Fibroblast of villous mesenchyme (primary cell): Measurements from ENCODE around the gene KCNQ1. TPM values are rescaled to one million over a fixed set of nuclear protein-coding genes. Genes with fewer than 3 reads are reported as not detected.

ENCODE experiments used
- DNase-seq: peaks from one replicate; pipeline ENCODE4 v3.0.0-alpha.2; 2010; ENCODE audit warnings: low read depth
- H3K4me3 ChIP-seq: 2 replicates; pipeline ENCODE4 v1.5.1; 2011; ENCODE audit warnings: low read depth, mild to moderate bottlenecking, low read length
- total RNA-seq: library from RNA; depleted of rRNA; stranded (reverse); fragments of >200 nt; gene quantifications from 2 replicates; pipeline ENCODE4 v1.2.3, GENCODE V29; 2012
- TF ChIP-seq, protein P1 (sequence below): IDR thresholded peaks from 2 replicates; pipeline ENCODE4 v1.5.1; 2012; ENCODE audit warnings: low read depth, mild to moderate bottlenecking, low read length; ENCODE audit not compliant: insufficient read depth

KCNQ1 gene
- total RNA-seq, 1 donor: not detected

GRCh38 chr11:2437516-2437915 lies 7.3 kb upstream of the KCNQ1 start:
- no peak for DNase-seq
- H3K4me3 ChIP-seq: no peak overlapping the region
- TF ChIP-seq, protein P1, sequence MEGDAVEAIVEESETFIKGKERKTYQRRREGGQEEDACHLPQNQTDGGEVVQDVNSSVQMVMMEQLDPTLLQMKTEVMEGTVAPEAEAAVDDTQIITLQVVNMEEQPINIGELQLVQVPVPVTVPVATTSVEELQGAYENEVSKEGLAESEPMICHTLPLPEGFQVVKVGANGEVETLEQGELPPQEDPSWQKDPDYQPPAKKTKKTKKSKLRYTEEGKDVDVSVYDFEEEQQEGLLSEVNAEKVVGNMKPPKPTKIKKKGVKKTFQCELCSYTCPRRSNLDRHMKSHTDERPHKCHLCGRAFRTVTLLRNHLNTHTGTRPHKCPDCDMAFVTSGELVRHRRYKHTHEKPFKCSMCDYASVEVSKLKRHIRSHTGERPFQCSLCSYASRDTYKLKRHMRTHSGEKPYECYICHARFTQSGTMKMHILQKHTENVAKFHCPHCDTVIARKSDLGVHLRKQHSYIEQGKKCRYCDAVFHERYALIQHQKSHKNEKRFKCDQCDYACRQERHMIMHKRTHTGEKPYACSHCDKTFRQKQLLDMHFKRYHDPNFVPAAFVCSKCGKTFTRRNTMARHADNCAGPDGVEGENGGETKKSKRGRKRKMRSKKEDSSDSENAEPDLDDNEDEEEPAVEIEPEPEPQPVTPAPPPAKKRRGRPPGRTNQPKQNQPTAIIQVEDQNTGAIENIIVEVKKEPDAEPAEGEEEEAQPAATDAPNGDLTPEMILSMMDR: no peak

GRCh38 chr11:2439820-2440219 lies 5.0 kb upstream of the KCNQ1 start:
- TF ChIP-seq, protein P1: no peak
- no peak overlapping the region for H3K4me3 ChIP-seq
- no peak for DNase-seq

DNA sequence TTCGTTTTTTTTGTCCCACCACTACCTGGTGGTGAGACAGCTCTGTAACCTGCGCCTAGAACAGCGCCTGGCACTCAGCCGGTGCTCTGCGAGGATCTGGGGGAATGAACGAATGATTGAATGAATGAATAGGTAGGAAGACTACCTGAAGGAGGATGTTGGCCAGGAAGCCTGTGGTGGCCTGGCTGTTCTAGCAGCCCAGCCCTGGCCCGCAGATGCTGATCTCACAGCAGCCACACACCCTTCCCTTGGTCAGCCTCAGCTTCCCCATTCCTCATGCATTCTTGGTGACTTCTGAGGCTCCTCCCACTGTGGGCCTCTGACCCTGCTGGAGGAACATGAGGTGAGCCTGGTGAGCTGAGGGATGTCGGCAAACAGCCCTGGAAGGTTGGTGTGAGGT lies 4.2 kb upstream of the KCNQ1 start:
- H3K4me3 ChIP-seq: no peak overlapping the region
- DNase-seq: no peak
- TF ChIP-seq, protein P1: no peak

DNA sequence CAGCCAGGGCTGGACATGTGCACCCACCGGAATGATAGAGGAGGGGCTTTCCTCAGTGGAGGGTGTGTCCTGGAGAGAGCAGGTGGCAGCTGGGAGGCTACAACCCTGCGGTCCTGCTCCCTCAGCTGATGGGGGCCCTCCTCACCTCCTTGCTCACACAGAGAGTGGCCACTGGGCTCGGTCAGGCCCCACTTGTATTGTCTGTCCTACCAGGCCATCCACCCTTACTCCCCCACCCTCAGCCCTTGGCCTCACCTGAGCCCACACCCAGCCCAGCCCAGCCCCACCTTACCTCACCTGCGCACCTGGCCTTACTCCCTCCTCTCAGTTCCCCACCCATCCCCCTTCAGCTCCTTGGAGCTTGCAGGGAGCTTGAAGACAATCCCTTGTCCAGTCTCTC lies 3.6 kb upstream of the KCNQ1 start:
- no peak for DNase-seq
- TF ChIP-seq, protein P1: no peak
- no peak overlapping the region for H3K4me3 ChIP-seq

DNA sequence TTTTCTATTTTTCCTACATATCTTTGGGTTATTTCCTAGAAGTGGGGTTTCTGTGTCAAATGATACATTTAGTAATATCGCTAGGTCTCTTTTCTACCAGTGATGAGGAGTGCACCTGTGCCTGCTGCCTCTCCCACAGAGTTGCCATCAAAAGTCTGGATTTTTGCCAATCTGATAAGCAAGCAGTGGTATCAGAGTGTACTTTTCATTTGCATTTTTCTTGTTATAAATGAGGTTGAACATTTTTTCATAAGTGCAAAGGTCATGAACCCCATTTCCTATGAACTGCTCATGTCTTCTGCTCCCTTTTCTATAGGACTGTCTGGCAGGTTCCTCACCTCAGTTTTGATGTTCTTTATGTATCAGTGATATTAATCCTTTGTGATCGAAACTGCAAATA lies 2.2 kb upstream of the KCNQ1 start:
- no peak for DNase-seq

GRCh38 chr11:2443406-2443805 lies 1.4 kb upstream of the KCNQ1 start:
- no peak for DNase-seq
- H3K4me3 ChIP-seq: no peak overlapping the region
- TF ChIP-seq, protein P1: no peak

More for the DNA sequence above, 2.2 kb upstream of the KCNQ1 start:
- TF ChIP-seq, protein P1: no peak
- no peak overlapping the region for H3K4me3 ChIP-seq

GRCh38 chr11:2443881-2444820 lies 657 bp upstream of the KCNQ1 start, which contains the start of gene TRPM5:
TSS of gene TRPM5 (minus strand) at chr11:2444514. CDS start at chr11:2423036, 21,478 bp downstream.
- no peak for DNase-seq
- TF ChIP-seq, protein P1: no peak
- H3K4me3 ChIP-seq: no peak within 1 kb of the TSS
